HEK293 (cell line): ENCODE data around the gene NTRK3.

Experiments used
- CTCF ChIP-seq: fragments of 450-650 bp; formaldehyde crosslinking; IDR thresholded peaks from 2 replicates; pipeline ENCODE4 v1.5.1; 2016; ENCODE audit warnings: missing biosample characterization, missing genetic modification characterization
- SALL2 ChIP-seq: fragments of 450-650 bp; formaldehyde crosslinking; IDR thresholded peaks from 2 replicates; pipeline ENCODE4 v1.5.0; 2017; ENCODE audit warnings: missing biosample characterization, mild to moderate bottlenecking, missing genetic modification characterization, borderline replicate concordance
- SETDB1 ChIP-seq: IDR thresholded peaks from one replicate; pipeline ENCODE4 v1.6.1; 2017; ENCODE audit warnings: mild to moderate bottlenecking, low read length, moderate library complexity, mixed read lengths; ENCODE audit not compliant: insufficient read length
- ZBTB49 ChIP-seq: fragments of 450-650 bp; formaldehyde crosslinking; IDR thresholded peaks from 2 replicates; pipeline ENCODE4 v1.5.1; 2016; ENCODE audit warnings: missing biosample characterization, missing genetic modification characterization, low read depth
- ZNF175 ChIP-seq: fragments of 450-650 bp; formaldehyde crosslinking; IDR thresholded peaks from 2 replicates; pipeline ENCODE4 v1.5.1; 2016; ENCODE audit warnings: missing biosample characterization, missing genetic modification characterization
- ZNF214 ChIP-seq: fragments of 450-650 bp; formaldehyde crosslinking; IDR thresholded peaks from 2 replicates; pipeline ENCODE4 v1.5.1; 2017; ENCODE audit warnings: missing biosample characterization, mild to moderate bottlenecking, missing genetic modification characterization, borderline replicate concordance
- ZNF248 ChIP-seq: fragments of 450-650 bp; formaldehyde crosslinking; IDR thresholded peaks from 2 replicates; pipeline ENCODE4 v1.5.1; 2017; ENCODE audit warnings: missing biosample characterization, missing genetic modification characterization
- ZNF501 ChIP-seq: fragments of 450-650 bp; formaldehyde crosslinking; IDR thresholded peaks from 2 replicates; pipeline ENCODE4 v1.5.1; 2016; ENCODE audit warnings: missing biosample characterization, missing genetic modification characterization
- ZNF571 ChIP-seq: fragments of 450-650 bp; formaldehyde crosslinking; IDR thresholded peaks from 2 replicates; pipeline ENCODE4 v1.5.0; 2017; ENCODE audit warnings: missing biosample characterization, missing genetic modification characterization
- ZNF747 ChIP-seq: fragments of 450-650 bp; formaldehyde crosslinking; IDR thresholded peaks from 2 replicates; pipeline ENCODE4 v1.5.1; 2016; ENCODE audit warnings: missing biosample characterization, missing genetic modification characterization
- ZNF837 ChIP-seq: fragments of 450-650 bp; formaldehyde crosslinking; IDR thresholded peaks from 2 replicates; pipeline ENCODE4 v1.5.1; 2016; ENCODE audit warnings: missing biosample characterization, missing genetic modification characterization
- TF ChIP-seq, protein P1 (sequence below): IDR thresholded peaks from 2 replicates; pipeline ENCODE4 v1.6.1; 2011; ENCODE audit warnings: mild to moderate bottlenecking, low read depth, low read length, borderline replicate concordance
- TF ChIP-seq, protein P2 (sequence below): fragments of 450-650 bp; formaldehyde crosslinking; IDR thresholded peaks from 2 replicates; pipeline ENCODE4 v1.5.1; 2016; ENCODE audit warnings: missing biosample characterization, missing genetic modification characterization
- TF ChIP-seq, protein P3 (sequence below): fragments of 450-650 bp; formaldehyde crosslinking; conservative IDR thresholded peaks from 2 replicates; pipeline ENCODE4 v1.5.1; 2016; ENCODE audit warnings: low read depth, missing biosample characterization, missing genetic modification characterization

DNA sequence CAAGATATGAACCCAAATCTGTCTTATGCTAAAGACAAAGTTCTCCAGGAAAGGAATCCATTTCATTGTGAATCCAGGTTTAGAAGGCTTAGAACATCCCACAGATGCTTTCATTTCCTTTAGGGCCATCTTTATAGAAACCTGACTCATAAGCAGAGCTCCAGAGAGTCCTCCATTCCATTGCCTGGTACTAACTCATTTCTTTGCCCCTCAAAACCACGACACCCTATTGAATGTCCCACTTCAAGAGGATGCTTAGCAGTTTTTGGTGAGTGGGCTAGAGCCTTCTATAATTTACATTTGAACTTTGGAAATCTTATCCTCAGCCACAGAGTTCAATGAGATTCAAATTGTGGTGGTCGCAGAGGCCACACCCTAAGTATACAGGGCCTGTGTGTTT is 325.0 kb downstream of the NTRK3 start:
- no peak for TF ChIP-seq ZNF175 (tag by site-specific recombination)
- TF ChIP-seq CTCF, result no peak
- no peak for TF ChIP-seq ZBTB49 (tag by site-specific recombination)
- no peak for TF ChIP-seq ZNF747 (tag by site-specific recombination)
- TF ChIP-seq ZNF501, result no peak
- TF ChIP-seq, protein P1, sequence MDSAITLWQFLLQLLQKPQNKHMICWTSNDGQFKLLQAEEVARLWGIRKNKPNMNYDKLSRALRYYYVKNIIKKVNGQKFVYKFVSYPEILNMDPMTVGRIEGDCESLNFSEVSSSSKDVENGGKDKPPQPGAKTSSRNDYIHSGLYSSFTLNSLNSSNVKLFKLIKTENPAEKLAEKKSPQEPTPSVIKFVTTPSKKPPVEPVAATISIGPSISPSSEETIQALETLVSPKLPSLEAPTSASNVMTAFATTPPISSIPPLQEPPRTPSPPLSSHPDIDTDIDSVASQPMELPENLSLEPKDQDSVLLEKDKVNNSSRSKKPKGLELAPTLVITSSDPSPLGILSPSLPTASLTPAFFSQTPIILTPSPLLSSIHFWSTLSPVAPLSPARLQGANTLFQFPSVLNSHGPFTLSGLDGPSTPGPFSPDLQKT, result no peak
- TF ChIP-seq ZNF214, result no peak
- TF ChIP-seq ZNF571 (tag by site-specific recombination), result no peak
- TF ChIP-seq ZNF248 (tag by site-specific recombination), result no peak
- TF ChIP-seq ZNF837 (tag by site-specific recombination), result no peak
- TF ChIP-seq, protein P2, sequence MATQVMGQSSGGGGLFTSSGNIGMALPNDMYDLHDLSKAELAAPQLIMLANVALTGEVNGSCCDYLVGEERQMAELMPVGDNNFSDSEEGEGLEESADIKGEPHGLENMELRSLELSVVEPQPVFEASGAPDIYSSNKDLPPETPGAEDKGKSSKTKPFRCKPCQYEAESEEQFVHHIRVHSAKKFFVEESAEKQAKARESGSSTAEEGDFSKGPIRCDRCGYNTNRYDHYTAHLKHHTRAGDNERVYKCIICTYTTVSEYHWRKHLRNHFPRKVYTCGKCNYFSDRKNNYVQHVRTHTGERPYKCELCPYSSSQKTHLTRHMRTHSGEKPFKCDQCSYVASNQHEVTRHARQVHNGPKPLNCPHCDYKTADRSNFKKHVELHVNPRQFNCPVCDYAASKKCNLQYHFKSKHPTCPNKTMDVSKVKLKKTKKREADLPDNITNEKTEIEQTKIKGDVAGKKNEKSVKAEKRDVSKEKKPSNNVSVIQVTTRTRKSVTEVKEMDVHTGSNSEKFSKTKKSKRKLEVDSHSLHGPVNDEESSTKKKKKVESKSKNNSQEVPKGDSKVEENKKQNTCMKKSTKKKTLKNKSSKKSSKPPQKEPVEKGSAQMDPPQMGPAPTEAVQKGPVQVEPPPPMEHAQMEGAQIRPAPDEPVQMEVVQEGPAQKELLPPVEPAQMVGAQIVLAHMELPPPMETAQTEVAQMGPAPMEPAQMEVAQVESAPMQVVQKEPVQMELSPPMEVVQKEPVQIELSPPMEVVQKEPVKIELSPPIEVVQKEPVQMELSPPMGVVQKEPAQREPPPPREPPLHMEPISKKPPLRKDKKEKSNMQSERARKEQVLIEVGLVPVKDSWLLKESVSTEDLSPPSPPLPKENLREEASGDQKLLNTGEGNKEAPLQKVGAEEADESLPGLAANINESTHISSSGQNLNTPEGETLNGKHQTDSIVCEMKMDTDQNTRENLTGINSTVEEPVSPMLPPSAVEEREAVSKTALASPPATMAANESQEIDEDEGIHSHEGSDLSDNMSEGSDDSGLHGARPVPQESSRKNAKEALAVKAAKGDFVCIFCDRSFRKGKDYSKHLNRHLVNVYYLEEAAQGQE, result no peak
- no peak for TF ChIP-seq SETDB1
- TF ChIP-seq SALL2, result no peak
- TF ChIP-seq, protein P3, sequence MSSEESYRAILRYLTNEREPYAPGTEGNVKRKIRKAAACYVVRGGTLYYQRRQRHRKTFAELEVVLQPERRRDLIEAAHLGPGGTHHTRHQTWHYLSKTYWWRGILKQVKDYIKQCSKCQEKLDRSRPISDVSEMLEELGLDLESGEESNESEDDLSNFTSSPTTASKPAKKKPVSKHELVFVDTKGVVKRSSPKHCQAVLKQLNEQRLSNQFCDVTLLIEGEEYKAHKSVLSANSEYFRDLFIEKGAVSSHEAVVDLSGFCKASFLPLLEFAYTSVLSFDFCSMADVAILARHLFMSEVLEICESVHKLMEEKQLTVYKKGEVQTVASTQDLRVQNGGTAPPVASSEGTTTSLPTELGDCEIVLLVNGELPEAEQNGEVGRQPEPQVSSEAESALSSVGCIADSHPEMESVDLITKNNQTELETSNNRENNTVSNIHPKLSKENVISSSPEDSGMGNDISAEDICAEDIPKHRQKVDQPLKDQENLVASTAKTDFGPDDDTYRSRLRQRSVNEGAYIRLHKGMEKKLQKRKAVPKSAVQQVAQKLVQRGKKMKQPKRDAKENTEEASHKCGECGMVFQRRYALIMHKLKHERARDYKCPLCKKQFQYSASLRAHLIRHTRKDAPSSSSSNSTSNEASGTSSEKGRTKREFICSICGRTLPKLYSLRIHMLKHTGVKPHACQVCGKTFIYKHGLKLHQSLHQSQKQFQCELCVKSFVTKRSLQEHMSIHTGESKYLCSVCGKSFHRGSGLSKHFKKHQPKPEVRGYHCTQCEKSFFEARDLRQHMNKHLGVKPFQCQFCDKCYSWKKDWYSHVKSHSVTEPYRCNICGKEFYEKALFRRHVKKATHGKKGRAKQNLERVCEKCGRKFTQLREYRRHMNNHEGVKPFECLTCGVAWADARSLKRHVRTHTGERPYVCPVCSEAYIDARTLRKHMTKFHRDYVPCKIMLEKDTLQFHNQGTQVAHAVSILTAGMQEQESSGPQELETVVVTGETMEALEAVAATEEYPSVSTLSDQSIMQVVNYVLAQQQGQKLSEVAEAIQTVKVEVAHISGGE (tag by site-specific recombination), result no peak
